SU-DHL-6 (cell line): ENCODE results near the gene TSPAN4.

Experiments
- H2AFZ ChIP-seq: fragments of 200-600 bp; sonication (generic); 2 replicates; pipeline ENCODE4 v1.6.1; 2014; ENCODE audit warnings: low read depth, mild to moderate bottlenecking, moderate library complexity, mixed read lengths, antibody characterized with exemption, low read length; ENCODE audit not compliant: severe bottlenecking
- H3F3A ChIP-seq: fragments of 200-600 bp; shearing (Covaris generic); 2 replicates; pipeline ENCODE4 v1.6.0; 2016; ENCODE audit warnings: antibody characterized with exemption, mild to moderate bottlenecking; ENCODE audit not compliant: insufficient read depth
- H3K27ac ChIP-seq: fragments of 200-600 bp; sonication (generic); 2 replicates; pipeline ENCODE4 v1.5.1; 2016; ENCODE audit warnings: low read depth, mild to moderate bottlenecking, low read length, moderate library complexity, mixed read lengths
- H3K27me3 ChIP-seq: fragments of 200-600 bp; sonication (generic), shearing (Covaris generic); 2 replicates; pipeline ENCODE4 v1.6.0; 2014; ENCODE audit warnings: mild to moderate bottlenecking, low read length
- H3K36me3 ChIP-seq: fragments of 200-600 bp; sonication (generic); 2 replicates; pipeline ENCODE4 v1.6.1; 2014; ENCODE audit warnings: mild to moderate bottlenecking, low read length, mixed read lengths
- H3K4me2 ChIP-seq: fragments of 300-600, 200-600 bp; shearing (Covaris generic), sonication (generic); 2 replicates; pipeline ENCODE4 v1.6.0; 2014; ENCODE audit warnings: low read length, low read depth, mild to moderate bottlenecking; ENCODE audit not compliant: poor library complexity, severe bottlenecking
- H3K4me3 ChIP-seq: fragments of 200-600 bp; sonication (generic); 2 replicates; pipeline ENCODE4 v1.5.1; 2014; ENCODE audit warnings: antibody characterized with exemption, low read length, mild to moderate bottlenecking, mixed read lengths; ENCODE audit not compliant: insufficient read depth, poor library complexity, severe bottlenecking
- H3K79me2 ChIP-seq: fragments of 200-600 bp; sonication (generic); 2 replicates; pipeline ENCODE4 v1.6.1; 2014; ENCODE audit warnings: mild to moderate bottlenecking, low read length, moderate library complexity; ENCODE audit not compliant: insufficient read depth
- H3K9ac ChIP-seq: fragments of 200-600 bp; sonication (generic); 2 replicates; pipeline ENCODE4 v1.7.0; 2014; ENCODE audit warnings: mild to moderate bottlenecking, low read length
- H3K9me2 ChIP-seq: fragments of 200-600 bp; sonication (generic); replicated peaks from 2 replicates; pipeline ENCODE4 v1.6.1; 2014; ENCODE audit warnings: low read length; ENCODE audit not compliant: insufficient read depth
- H3K9me3 ChIP-seq: fragments of 200-600 bp; sonication (generic); 2 replicates; pipeline ENCODE4 v1.6.1; 2014; ENCODE audit warnings: low read length, mixed read lengths; ENCODE audit not compliant: insufficient read depth
- H4K20me1 ChIP-seq: fragments of 200-600 bp; sonication (generic); 2 replicates; pipeline ENCODE4 v1.6.1; 2014; ENCODE audit warnings: low read depth, mild to moderate bottlenecking, antibody characterized with exemption, low read length, moderate library complexity, mixed read lengths
- EZH2phosphoT487 ChIP-seq: fragments of 200-600 bp; sonication (generic), shearing (Covaris generic); conservative IDR thresholded peaks from 2 replicates; pipeline ENCODE4 v1.6.1; 2018; ENCODE audit warnings: mild to moderate bottlenecking, antibody characterized with exemption, low read length, moderate library complexity, mixed read lengths
- TF ChIP-seq, protein P1 (sequence below): fragments of 200-600 bp; sonication (generic); IDR thresholded peaks from one replicate; pipeline ENCODE4 v1.5.1; 2017; ENCODE audit warnings: antibody characterized with exemption, mild to moderate bottlenecking, low read length, moderate library complexity; ENCODE audit not compliant: insufficient read depth, poor library complexity, severe bottlenecking

The TSPAN4 gene

DNA sequence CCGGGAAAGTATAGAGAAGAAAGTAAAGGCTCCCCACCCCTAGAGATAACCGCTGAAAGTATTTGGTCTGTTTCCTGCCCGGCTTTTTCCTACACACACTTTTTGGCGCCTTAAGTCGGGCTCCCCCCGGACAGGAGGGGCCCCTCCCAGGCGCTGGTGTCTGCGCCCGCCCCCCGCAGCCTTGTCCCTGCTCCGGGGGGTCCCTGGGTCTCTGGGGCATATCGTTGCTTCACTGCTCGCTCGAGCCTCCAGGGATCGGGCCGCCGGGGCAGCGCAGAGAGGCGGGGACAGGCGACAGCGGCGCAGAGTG, 15.9 kb upstream of the TSPAN4 start:
- no peaks in the 10 kb centered on the region for H4K20me1 ChIP-seq
- peak overlapping the region; percentile 36 for H3K4me3 ChIP-seq
- no peaks in the 10 kb centered on the region for H3K27me3 ChIP-seq
- no peaks in the 10 kb centered on the region for H3K9me2 ChIP-seq
- H3K36me3 ChIP-seq, result no peaks in the 10 kb centered on the region
- TF ChIP-seq, protein P1, sequence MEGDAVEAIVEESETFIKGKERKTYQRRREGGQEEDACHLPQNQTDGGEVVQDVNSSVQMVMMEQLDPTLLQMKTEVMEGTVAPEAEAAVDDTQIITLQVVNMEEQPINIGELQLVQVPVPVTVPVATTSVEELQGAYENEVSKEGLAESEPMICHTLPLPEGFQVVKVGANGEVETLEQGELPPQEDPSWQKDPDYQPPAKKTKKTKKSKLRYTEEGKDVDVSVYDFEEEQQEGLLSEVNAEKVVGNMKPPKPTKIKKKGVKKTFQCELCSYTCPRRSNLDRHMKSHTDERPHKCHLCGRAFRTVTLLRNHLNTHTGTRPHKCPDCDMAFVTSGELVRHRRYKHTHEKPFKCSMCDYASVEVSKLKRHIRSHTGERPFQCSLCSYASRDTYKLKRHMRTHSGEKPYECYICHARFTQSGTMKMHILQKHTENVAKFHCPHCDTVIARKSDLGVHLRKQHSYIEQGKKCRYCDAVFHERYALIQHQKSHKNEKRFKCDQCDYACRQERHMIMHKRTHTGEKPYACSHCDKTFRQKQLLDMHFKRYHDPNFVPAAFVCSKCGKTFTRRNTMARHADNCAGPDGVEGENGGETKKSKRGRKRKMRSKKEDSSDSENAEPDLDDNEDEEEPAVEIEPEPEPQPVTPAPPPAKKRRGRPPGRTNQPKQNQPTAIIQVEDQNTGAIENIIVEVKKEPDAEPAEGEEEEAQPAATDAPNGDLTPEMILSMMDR, result no peak
- TF ChIP-seq EZH2phosphoT487, result peak; percentile 94; the same call in 1 of the 2 replicates
- no peaks in the 10 kb centered on the region for H3K79me2 ChIP-seq
- H3K27ac ChIP-seq, result no peak overlapping the region
- peak overlapping the region; percentile 15 for H2AFZ ChIP-seq
- H3F3A ChIP-seq, result no peaks in the 10 kb centered on the region
- H3K9me3 ChIP-seq, result no peaks in the 10 kb centered on the region
- peak overlapping the region; percentile 26 for H3K9ac ChIP-seq
- peak overlapping the region; percentile 47 for H3K4me2 ChIP-seq

DNA sequence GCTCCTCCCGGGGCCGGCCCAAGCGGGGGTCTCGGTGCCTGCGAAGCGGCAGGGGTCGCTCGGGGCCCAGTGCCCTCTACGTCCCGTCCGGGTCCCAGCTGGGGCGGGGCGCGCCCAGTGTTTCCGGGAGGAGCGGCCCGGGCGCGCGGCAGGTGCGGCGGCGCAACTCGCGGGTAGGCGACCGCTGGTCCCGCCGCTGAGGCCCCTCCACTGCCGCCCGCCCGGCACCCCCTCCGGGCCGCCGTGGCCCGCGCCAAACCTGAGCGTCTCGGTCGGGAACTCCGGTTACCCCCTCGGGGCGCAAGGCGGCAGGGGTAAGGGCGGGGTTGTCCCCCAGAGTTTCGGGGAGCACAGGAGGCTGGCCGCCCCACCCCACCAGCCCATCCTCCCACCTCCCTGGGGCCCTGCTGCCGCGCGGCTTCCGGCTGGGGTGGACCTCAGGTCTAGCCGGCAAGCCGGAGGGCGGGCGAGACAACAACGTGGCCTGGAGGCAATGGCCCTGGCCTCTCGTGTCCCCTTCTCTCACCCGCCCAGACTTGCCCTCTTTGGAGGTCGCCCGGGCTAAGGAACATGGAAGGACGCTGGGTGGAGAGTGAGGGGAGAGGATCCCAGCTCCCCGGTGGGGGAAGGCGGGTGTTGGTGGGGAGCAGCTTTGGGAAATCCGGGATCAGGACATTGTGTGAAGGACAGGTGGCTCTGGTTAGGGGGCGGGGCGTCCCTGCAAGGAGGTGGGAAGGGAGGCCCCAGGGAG, 15.3 kb upstream of the TSPAN4 start:
- H3K9me2 ChIP-seq, result no peaks in the 10 kb centered on the region
- H3K36me3 ChIP-seq, result no peaks in the 10 kb centered on the region
- no peaks in the 10 kb centered on the region for H3K27me3 ChIP-seq
- H3K9ac ChIP-seq, result peak overlapping the region; percentile 26
- H3K4me2 ChIP-seq, result peak overlapping the region; percentile 47
- no peaks in the 10 kb centered on the region for H3K79me2 ChIP-seq
- no peak overlapping the region for H3K27ac ChIP-seq
- TF ChIP-seq, protein P1, result no peak
- TF ChIP-seq EZH2phosphoT487, result 0 out of 2 replicates have a peak, but pooled peaks have one; percentile 1
- peak overlapping the region; percentile 15 for H2AFZ ChIP-seq
- no peaks in the 10 kb centered on the region for H3F3A ChIP-seq
- peak overlapping the region; percentile 36 for H3K4me3 ChIP-seq
- H3K9me3 ChIP-seq, result no peaks in the 10 kb centered on the region
- H4K20me1 ChIP-seq, result no peaks in the 10 kb centered on the region

GRCh38 chr11:827897-828192, 14.8 kb upstream of the TSPAN4 start, which contains the start of gene CRACR2B:
TSS of gene CRACR2B (plus strand) at chr11:827919. CDS start at chr11:828608, 689 bp downstream.
- Histone ChIP-seq H3K27me3 (no peaks in the 10 kb centered on the region), H3K36me3 (no peaks in the 10 kb centered on the region), H2AFZ (peak within 1 kb of the TSS; percentile 15), H3F3A (no peaks in the 10 kb centered on the region), H4K20me1 (no peaks in the 10 kb centered on the region), H3K9me3 (no peaks in the 10 kb centered on the region), H3K79me2 (no peaks in the 10 kb centered on the region), H3K4me3 (peak within 1 kb of the TSS; percentile 36), H3K4me2 (peak within 1 kb of the TSS; percentile 47), H3K27ac (no peak within 1 kb of the TSS), H3K9ac (peak within 1 kb of the TSS; percentile 26), H3K9me2 (no peaks in the 10 kb centered on the region)
- TF ChIP-seq EZH2phosphoT487, result no peak
- TF ChIP-seq, protein P1, result no peak
